C4-2B (cell line): Measurements from ENCODE around the gene EID1.

Experiments
- H3K27ac ChIP-seq: fragments of 450-650 bp; 2 replicates; pipeline ENCODE4 v1.5.1; 2017
- ZFX ChIP-seq: fragments of 450-650 bp; IDR thresholded peaks from 2 replicates; pipeline ENCODE4 v1.6.1; 2017
- TF ChIP-seq, protein P1 (sequence below): fragments of 450-650 bp; conservative IDR thresholded peaks from 2 replicates; pipeline ENCODE4 v1.5.1; 2017; ENCODE audit warnings: mild to moderate bottlenecking

Gene EID1

DNA sequence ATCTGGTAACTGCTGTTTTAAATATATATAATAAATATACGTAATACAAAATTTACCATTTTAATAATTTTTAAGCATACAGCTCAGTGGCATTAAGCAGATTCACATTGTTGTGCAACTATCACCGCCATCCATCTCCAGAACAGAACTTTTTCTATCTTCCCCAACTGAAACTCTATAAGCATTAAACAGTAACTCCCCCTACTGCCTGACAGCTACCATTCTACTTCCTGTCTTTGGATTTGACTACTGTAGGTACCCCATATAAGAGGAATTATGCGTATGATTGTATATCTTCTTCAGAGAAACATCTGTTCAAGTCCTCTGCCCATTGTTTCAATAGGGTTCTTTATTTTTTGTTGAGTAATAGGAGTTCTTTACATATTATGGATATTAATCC, 36.8 kb downstream of the EID1 start:
- TF ChIP-seq ZFX: no peak
- TF ChIP-seq, protein P1, sequence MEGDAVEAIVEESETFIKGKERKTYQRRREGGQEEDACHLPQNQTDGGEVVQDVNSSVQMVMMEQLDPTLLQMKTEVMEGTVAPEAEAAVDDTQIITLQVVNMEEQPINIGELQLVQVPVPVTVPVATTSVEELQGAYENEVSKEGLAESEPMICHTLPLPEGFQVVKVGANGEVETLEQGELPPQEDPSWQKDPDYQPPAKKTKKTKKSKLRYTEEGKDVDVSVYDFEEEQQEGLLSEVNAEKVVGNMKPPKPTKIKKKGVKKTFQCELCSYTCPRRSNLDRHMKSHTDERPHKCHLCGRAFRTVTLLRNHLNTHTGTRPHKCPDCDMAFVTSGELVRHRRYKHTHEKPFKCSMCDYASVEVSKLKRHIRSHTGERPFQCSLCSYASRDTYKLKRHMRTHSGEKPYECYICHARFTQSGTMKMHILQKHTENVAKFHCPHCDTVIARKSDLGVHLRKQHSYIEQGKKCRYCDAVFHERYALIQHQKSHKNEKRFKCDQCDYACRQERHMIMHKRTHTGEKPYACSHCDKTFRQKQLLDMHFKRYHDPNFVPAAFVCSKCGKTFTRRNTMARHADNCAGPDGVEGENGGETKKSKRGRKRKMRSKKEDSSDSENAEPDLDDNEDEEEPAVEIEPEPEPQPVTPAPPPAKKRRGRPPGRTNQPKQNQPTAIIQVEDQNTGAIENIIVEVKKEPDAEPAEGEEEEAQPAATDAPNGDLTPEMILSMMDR: 0 out of 2 replicates have a peak, but pooled peaks have one; percentile 6
- H3K27ac ChIP-seq: no peak overlapping the region

DNA sequence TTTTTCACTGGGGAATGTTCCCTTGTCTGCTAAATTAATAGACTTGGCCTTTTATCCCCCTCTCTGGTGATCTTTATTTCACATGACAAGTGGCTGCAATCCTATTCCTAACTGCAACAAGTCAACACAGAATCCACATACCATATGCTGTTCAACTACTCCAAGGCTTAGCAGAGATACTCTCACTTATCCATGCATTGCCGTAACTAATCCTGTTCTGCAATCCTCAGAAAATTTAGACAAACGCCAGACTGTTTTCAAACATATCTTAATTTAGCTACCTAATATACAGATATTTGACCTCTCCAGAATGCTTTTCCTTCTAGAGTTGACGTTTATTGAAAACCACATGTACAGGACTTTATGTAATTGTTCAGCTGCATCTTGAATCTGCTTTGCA, 37.9 kb downstream of the EID1 start:
- H3K27ac ChIP-seq: no peak overlapping the region
- TF ChIP-seq, protein P1: no peak
- TF ChIP-seq ZFX: no peak

DNA sequence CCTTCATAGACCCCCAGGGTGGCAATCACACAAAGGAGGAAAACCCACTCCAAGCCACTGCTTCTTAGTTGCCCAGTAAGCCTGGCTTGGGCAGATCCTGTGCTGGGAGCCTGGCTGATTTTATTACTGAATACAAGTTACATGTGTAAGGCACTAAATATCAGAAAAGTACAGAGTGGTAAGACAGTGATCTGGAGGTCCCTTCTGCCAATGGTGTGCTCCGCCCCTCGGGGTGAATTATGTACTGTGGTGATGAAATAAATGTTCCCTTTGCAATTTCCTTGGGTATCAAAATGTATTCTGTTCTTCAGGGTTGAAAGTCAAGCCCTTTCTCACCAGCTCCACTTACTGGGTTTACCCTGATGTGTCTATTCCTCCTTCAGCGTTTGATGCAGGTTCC, 38.8 kb downstream of the EID1 start:
- no peak for TF ChIP-seq ZFX
- no peak overlapping the region for H3K27ac ChIP-seq

DNA sequence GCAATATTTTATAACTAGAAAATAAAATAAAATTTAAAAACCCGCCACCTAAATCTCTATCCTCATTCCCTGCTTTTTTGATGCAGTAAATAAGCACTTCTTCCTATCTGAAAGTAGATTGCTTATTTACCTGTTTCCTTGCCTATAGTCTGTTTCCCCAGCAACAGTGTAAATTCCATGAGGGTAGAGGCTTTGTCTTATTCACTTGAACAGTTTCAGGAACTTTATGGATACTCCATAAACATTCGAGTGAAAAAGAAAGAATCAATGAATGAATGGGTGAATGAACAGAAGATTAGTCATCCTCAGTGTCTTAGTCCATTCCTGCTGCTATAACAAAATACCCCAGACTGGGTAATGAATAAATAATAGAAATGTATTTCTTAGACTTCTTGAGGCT, 44.1 kb downstream of the EID1 start:
- TF ChIP-seq, protein P1: no peak
- TF ChIP-seq ZFX: no peak
- H3K27ac ChIP-seq: no peak overlapping the region

DNA sequence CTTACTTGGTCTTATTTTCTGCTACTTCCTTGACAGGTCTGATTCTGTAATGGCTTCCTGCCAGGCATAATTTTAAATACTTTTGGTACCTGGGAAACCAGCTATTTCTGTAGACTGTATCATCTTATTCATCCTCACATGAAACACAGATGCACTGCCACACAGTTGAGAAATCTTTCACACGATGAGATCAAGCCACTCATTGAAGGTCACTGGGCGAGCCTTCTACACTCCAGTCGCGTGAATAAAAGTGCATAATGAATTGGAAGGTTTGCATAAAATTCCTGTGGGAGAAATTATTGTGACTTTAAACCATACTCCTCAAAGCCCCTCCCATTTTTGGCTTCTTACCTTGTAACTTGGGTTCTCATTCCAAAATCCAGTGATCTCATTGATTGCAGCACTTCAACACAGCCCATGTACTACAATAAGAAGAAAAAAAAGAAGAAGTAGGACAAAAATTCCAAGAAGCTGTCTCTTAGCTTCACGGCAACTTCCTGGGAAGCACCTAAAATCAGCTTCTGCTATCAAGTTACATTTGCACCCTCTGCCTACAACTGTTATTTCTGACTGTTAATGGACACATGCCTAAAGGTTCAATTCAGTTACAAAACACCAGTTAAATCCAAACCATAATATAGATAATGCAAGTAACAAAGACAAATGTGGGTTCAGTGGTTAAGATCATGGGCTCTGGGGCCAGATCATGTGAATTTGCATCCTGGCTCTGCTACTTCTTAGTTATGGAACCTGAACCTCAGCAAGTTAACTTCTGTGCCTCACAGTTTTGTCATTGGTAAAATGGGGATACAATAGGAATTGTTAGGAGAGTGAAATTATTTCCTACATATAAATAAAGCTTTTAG, 46.8 kb downstream of the EID1 start:
- TF ChIP-seq ZFX: no peak
- TF ChIP-seq, protein P1: no peak
- no peak overlapping the region for H3K27ac ChIP-seq

DNA sequence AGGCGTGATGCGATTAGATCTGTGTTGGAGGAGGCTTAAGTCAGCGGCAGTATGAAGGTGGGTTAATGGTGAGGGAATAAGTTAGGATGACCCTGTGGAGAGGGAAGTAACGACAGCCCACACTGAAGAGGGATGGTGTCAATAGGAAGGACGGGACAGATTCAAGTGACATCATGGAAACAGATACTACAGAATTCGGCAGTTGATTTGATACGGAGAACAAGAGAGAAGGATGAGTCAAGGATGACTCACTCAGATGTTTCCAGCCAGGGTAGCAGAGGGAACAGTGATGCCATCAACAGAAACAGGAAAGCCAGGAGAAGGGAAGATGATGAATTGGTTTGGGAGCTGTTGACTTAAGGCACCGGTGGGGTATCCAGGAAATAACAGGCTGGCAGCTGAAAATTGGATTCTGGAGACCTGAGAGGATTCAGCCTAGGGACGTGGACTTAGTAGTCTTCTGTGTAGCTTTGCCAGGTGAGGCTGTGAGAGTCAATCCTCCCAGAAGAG, 47.8 kb downstream of the EID1 start:
- no peak for TF ChIP-seq ZFX
- TF ChIP-seq, protein P1: no peak
- no peak overlapping the region for H3K27ac ChIP-seq

DNA sequence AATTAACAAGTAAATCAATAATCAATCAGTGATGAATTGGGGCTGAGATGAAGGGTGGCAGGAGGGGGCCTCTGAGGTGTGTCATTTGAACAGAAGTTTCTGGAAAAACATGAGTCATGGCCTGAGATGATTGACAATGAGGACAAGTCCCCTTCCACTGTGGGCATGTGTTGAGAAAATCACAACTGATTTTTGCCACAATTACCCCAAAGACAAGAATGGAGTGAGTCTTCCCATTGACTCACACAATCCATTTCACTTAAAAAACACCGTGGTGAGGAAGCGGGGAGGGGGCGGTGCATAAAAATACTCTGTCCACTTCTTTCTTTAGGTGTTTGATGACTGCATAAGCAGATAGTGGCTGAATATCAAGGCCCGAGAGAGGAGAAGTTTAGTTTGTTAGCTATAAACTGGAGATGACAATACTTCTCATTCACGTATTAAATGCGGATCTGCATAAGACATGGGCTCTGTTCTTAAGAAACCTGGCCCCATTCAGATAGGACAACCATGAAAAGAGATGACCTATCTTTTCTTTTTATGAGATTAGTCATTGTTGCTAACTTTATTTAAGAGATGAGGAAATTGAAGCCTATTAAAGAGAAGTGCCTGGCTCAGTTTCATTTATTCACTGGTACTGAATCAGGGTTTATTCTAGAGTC, 51.1 kb downstream of the EID1 start:
- no peak for TF ChIP-seq ZFX
- TF ChIP-seq, protein P1: no peak
- no peak overlapping the region for H3K27ac ChIP-seq
